MM.1S (cell line): ENCODE results near the gene GTF2A2.

ENCODE experiments used
- CTCF ChIP-seq: fragments of 300-600 bp; sonication (generic); IDR thresholded peaks from 2 replicates; pipeline ENCODE4 v1.5.1; 2016; ENCODE audit warnings: antibody characterized with exemption, low read length, mixed read lengths
- EZH2 ChIP-seq: fragments of 300-600 bp; sonication (generic); optimal IDR thresholded peaks from 2 replicates; pipeline ENCODE3; 2017; ENCODE audit warnings: low read depth, mild to moderate bottlenecking, antibody characterized with exemption, low read length, mixed read lengths
- EZH2phosphoT487 ChIP-seq: fragments of 300-600 bp; sonication (generic); IDR thresholded peaks from 2 replicates; pipeline ENCODE4 v1.6.1; 2018; ENCODE audit warnings: antibody characterized with exemption, low read length

GRCh38 chr15:59618406-59618805, 38.9 kb downstream of the GTF2A2 start:
- TF ChIP-seq EZH2, result no peak
- no peak for TF ChIP-seq CTCF
- TF ChIP-seq EZH2phosphoT487, result no peak
